A549 treated with Hydrocortisone at 1 μM for 4 hours (cell line): ENCODE data around the gene LHX6. TPM values are rescaled to one million over a fixed set of nuclear protein-coding genes. Genes with fewer than 3 reads are reported as not detected.

Source experiments
- total RNA-seq: library from RNA; stranded (reverse); fragments of 200-300 nt; extraction: Qiagen RNA extraction; gene quantifications from 5 replicates; pipeline ENCODE4 v1.2.3, GENCODE V29; 2022

Gene LHX6
- total RNA-seq, result 2.4 to 3.2 TPM (median 2.6 TPM) in 5 replicates

DNA sequence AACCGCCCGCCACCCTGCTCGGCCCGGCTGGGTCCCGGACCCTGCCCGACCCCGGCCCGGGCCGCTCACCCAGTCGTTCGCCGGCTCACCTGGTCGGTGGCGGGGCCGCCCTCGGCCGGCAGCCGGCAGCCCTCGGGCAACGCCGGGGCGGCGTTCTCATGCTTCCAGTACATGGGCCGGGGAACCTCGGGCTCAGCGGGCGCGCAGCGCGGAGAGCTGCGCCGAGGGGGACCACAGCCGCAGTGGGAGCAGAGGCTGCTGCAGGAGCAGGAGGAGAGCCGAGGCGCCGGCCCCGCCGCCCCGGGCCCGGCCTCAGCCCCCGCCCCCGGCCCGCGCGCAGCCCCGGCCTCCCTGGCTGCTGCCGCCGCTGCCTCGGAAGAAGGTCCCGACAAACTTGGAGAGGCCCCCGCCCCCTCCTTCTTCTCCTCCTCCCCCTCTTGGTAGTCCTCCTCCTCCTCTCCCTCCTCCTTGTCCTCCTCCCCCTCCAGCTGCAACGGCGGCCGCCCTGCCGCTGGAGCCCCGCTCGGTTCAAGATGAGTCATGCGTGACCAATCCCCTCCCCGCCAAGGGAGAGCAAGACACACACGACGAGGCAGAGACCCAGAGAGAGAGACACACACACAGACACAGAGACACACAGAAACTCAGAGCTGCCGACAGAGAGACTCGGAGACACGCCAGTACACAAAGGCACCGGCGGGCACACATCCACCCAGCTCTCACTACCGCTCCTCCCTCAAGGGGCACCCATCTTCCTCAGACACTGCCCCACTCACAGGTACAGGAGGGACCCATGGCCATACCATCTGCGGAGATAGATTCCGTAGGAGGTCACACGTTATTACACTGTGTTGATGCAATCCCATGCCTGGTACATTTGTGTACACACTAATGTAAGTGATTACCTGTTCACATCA is at the start of gene LHX6:
TSS of gene LHX6 (minus strand) at position 390 of the 917 bp plus-strand sequence. CDS start at position 173, 217 bp downstream.

DNA sequence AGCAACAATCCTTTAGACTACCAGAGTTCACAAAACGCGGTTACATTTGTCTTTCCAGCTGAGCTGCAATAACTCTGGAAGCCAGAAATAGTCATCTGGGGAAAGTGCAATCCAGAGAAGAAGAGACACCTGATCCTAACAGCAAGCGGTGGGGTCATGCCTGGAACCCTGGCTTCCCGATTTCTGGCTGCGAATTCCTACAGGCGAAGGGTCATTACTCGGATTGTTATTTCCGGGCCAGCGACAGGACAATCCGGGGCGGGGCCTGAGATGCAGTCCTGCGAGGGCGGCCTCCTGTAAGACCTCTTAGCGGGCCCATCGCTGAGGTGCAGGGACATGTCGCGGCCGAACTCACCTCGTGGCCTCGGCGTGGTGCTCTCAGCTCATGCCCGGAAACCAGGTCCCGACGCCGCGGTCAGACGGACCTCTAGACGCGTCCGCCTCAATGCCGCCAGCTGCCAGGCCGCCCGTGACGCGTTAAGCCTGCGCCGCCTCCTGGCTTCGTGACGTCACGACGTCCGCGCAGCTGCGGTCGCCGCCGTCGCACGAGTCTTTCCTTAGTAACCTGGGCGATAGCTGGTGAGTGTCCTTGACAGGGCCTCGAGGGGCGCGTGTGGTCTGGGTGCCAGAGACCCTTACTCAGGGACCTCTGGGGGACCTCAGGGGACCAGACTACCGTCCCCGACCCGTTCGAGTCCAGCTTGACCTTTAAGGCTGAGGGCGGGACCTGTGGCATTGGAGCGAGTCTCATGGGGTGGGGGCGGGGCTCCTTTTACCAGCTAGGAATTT is 35.8 kb upstream of the LHX6 start, which contains the start of the genes MRRF and RBM18:
TSS of gene MRRF (plus strand) at position 523 of the 789 bp plus-strand sequence. CDS start 6,010 bp downstream, outside the sequence.
TSS of gene RBM18 (minus strand) at position 481 of the 789 bp plus-strand sequence. CDS start 3,348 bp downstream, outside the sequence.

GRCh38 chr9:122159026-122159924 is 69.5 kb downstream of the LHX6 start, which contains the start of the genes MORN5 and NDUFA8:
Gene MORN5 (plus strand): TSS chr9:122159908. CDS start chr9:122159973, 65 bp downstream.
Gene NDUFA8 (minus strand): TSS chr9:122159779. CDS start chr9:122159677, 102 bp downstream.

Other genes with a start within 250 kb of the LHX6 start
- 4.1 to 5.4 TPM (median 4.9 TPM) in 5 replicates for gene TTLL11, start 135.6 kb downstream of the LHX6 start, total RNA-seq
- 105 to 126 TPM (median 117 TPM) in 5 replicates for gene NDUFA8, start 69.2 kb downstream of the LHX6 start, total RNA-seq
- gene MORN5, start 69.0 kb downstream of the LHX6 start, total RNA-seq, result not detected in 5 replicates
- gene RBM18, start 35.9 kb upstream of the LHX6 start, total RNA-seq, result 12.8 to 25.3 TPM (median 22.4 TPM) in 5 replicates
- gene MRRF, start 35.9 kb upstream of the LHX6 start, total RNA-seq, result 61.5 to 76.3 TPM (median 69.0 TPM) in 5 replicates
- 1.5 to 1.8 TPM (median 1.5 TPM) in 5 replicates for gene PTGS1, start 142.1 kb upstream of the LHX6 start, total RNA-seq
- gene OR1J1, start 249.0 kb upstream of the LHX6 start, total RNA-seq, result not detected in 5 replicates